CD4-positive, alpha-beta T cell treated with Interferon gamma for 1 hour (primary cell): ENCODE results near the gene FAM53A.
"Not testable (repeated sequence)": the region's sequence is repeated elsewhere in the genome, so short reads cannot be mapped to it uniquely, and the experiment has no call there.

Source experiments
- DNase-seq: peaks from one replicate; pipeline ENCODE4 v3.0.0-alpha.2; 2020

The FAM53A gene

GRCh38 chr4:1658146-1658545 lies 26.0 kb downstream of the FAM53A start:
- DNase-seq: no peak

GRCh38 chr4:1656986-1657385 lies 27.1 kb downstream of the FAM53A start:
- DNase-seq: no peak

- no peak for DNase-seq
Observed at GRCh38 chr4:1656132-1656531, 28.0 kb downstream of the FAM53A start.

GRCh38 chr4:1655676-1656075 lies 28.4 kb downstream of the FAM53A start:
- no peak for DNase-seq

- no peak for DNase-seq
Observed at GRCh38 chr4:1655081-1655480, 29.0 kb downstream of the FAM53A start.

GRCh38 chr4:1654216-1654955 lies 29.7 kb downstream of the FAM53A start:
- no peak for DNase-seq

- no peak for DNase-seq
Observed at GRCh38 chr4:1653776-1654175, 30.3 kb downstream of the FAM53A start.

- no peak for DNase-seq
Observed at GRCh38 chr4:1652088-1652487, 32.0 kb downstream of the FAM53A start.

- no peak for DNase-seq
Observed at GRCh38 chr4:1651609-1652008, 32.5 kb downstream of the FAM53A start.

GRCh38 chr4:1648962-1649361 lies 35.2 kb downstream of the FAM53A start:
- no peak for DNase-seq

- DNase-seq: no peak
Observed at GRCh38 chr4:1647432-1647831, 36.7 kb downstream of the FAM53A start.

- no peak for DNase-seq
Observed at GRCh38 chr4:1646690-1647089, 37.4 kb downstream of the FAM53A start.

GRCh38 chr4:1644891-1645657 lies 39.0 kb downstream of the FAM53A start:
- DNase-seq: no peak

- DNase-seq: no peak
Observed at GRCh38 chr4:1643971-1644735, 40.0 kb downstream of the FAM53A start.

- no peak for DNase-seq
Observed at GRCh38 chr4:1642196-1642951, 41.7 kb downstream of the FAM53A start.

GRCh38 chr4:1641671-1642070 lies 42.4 kb downstream of the FAM53A start:
- no peak for DNase-seq

- DNase-seq: not testable (repeated sequence)
Observed at GRCh38 chr4:1640716-1641503, 43.2 kb downstream of the FAM53A start.

GRCh38 chr4:1640190-1640589 lies 43.9 kb downstream of the FAM53A start:
- DNase-seq: no peak

- no peak for DNase-seq
Observed at GRCh38 chr4:1639299-1639868, 44.7 kb downstream of the FAM53A start.

GRCh38 chr4:1638873-1639272 lies 45.2 kb downstream of the FAM53A start:
- no peak for DNase-seq

GRCh38 chr4:1638272-1638598 lies 45.9 kb downstream of the FAM53A start:
- DNase-seq: no peak
